Type B pancreatic cell (in vitro differentiated cells): Measurements from ENCODE around the gene BUD23. TPM values are rescaled to one million over a fixed set of nuclear protein-coding genes. Genes with fewer than 3 reads are reported as not detected.
"Not testable (repeated sequence)": the region's sequence is repeated elsewhere in the genome, so short reads cannot be mapped to it uniquely, and the experiment has no call there.

Experiments
- DNase-seq: peaks from one replicate; pipeline ENCODE4 v3.0.0; 2021; ENCODE audit warnings: mixed read lengths; ENCODE audit not compliant: unreplicated experiment; ENCODE audit errors: extremely low spot score
- H3K27ac Mint-ChIP-seq: 2 replicates; pipeline ENCODE4 v1.8.0; 2021; ENCODE audit warnings: mild to moderate bottlenecking, mixed read lengths
- H3K27me3 Mint-ChIP-seq: 2 replicates; pipeline ENCODE4 v1.8.0; 2021; ENCODE audit warnings: mixed read lengths
- H3K36me3 Mint-ChIP-seq: 2 replicates; pipeline ENCODE4 v1.8.0; 2021; ENCODE audit warnings: mixed read lengths
- H3K4me1 Mint-ChIP-seq: one replicate; pipeline ENCODE4 v1.8.0; 2021; ENCODE audit warnings: mixed read lengths; ENCODE audit not compliant: unreplicated experiment
- H3K4me3 Mint-ChIP-seq: 2 replicates; pipeline ENCODE4 v1.8.0; 2021; ENCODE audit warnings: mild to moderate bottlenecking, mixed read lengths
- H3K9me3 Mint-ChIP-seq: 2 replicates; pipeline ENCODE4 v1.8.0; 2021; ENCODE audit warnings: mixed read lengths
- CTCF ChIP-seq: fragments of 200-600 bp; sonication (generic); conservative IDR thresholded peaks from 2 replicates; pipeline ENCODE4 v1.5.0; 2021; ENCODE audit warnings: antibody characterized with exemption, mild to moderate bottlenecking
- total RNA-seq: library from RNA; stranded (reverse); gene quantifications from 2 replicates; pipeline ENCODE4 v1.2.1, GENCODE V29; 2021; ENCODE audit warnings: low replicate concordance

The BUD23 gene
- total RNA-seq, 1 donor from 2014 or later: 68.4 TPM

GRCh38 chr7:73671322-73671661, 12.1 kb upstream of the BUD23 start:
- TF ChIP-seq CTCF: no peak
- no peaks in the 10 kb centered on the region for H3K9me3 Mint-ChIP-seq
- DNase-seq: no peak
- no peak overlapping the region for H3K4me3 Mint-ChIP-seq
- no peak overlapping the region for H3K27ac Mint-ChIP-seq
- H3K36me3 Mint-ChIP-seq: peaks cover 6% of the 10 kb centered on the region
- H3K27me3 Mint-ChIP-seq: no peaks in the 10 kb centered on the region
- peaks cover 16% of the 10 kb centered on the region for H3K4me1 Mint-ChIP-seq

- peaks cover 16% of the 10 kb centered on the region for H3K4me1 Mint-ChIP-seq
- H3K27me3 Mint-ChIP-seq: no peaks in the 10 kb centered on the region
- no peak overlapping the region for H3K27ac Mint-ChIP-seq
- peak overlapping the region; percentile 62 for H3K4me3 Mint-ChIP-seq
- no peak for TF ChIP-seq CTCF
- H3K36me3 Mint-ChIP-seq: peaks cover 6% of the 10 kb centered on the region
- no peaks in the 10 kb centered on the region for H3K9me3 Mint-ChIP-seq
- DNase-seq: no peak
Measured at GRCh38 chr7:73671857-73672445, 11.4 kb upstream of the BUD23 start.

DNA sequence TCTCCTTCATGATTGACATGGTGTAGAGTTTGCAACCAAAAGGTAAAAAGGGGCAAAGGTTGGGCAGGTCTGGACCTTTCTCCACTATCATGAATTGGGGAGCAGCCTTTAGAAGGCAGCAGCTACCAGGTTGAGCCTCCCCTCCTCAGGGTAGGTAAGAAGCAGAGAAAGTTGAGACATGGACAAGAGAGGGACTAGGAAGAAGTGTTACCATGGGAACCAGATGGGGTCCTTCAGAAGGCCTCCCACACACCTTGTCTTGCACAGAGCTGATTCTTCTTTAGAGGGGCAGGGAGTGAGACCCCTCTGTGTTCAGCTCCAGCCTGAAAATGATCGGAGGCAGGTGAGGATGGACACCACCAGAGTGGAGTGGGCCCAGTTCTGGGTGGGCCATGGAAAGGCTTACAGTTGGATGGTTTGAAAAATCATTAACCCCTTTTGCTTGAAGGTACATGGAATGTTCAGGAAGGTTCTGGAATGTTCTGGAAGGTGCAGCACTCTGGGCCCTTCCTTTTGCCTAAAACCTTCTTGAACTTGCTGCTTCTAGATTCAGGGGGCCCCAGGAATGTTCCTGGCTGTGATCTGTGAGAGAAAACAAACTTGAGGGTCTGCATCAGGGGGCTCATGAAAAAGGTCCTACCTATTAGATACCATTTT, 8.8 kb upstream of the BUD23 start:
- H3K9me3 Mint-ChIP-seq: no peaks in the 10 kb centered on the region
- no peak overlapping the region for H3K27ac Mint-ChIP-seq
- no peak for DNase-seq
- no peak for TF ChIP-seq CTCF
- peaks cover 17% of the 10 kb centered on the region for H3K36me3 Mint-ChIP-seq
- H3K27me3 Mint-ChIP-seq: no peaks in the 10 kb centered on the region
- H3K4me1 Mint-ChIP-seq: peaks cover 9% of the 10 kb centered on the region
- H3K4me3 Mint-ChIP-seq: no peak overlapping the region

DNA sequence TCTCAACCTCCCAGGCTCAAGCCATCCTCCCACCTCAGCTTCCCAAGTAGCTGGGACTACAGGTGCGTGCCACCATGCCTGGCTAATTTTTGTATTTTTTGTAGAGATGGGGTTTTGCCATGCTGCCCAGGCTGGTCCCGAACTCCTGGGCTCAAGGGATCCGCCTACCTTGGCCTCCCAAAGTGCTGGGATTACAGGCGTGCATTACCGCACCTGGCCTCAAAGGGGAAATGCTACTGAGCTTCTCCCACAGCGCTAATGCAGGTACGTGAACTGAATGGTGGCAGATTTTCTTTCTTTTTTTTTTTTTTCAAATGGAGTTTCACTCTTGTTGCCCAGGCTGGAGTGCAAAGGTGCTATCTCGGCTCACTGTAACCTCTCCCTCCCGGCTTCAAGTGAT, 7.3 kb upstream of the BUD23 start:
- peak; percentile 31 for TF ChIP-seq CTCF
- not testable (repeated sequence) for H3K9me3 Mint-ChIP-seq, H3K27ac Mint-ChIP-seq, H3K4me3 Mint-ChIP-seq, H3K27me3 Mint-ChIP-seq, DNase-seq
- Mint-ChIP-seq H3K4me1 (peaks cover 12% of the 10 kb centered on the region), H3K36me3 (peaks cover 20% of the 10 kb centered on the region)

- Mint-ChIP-seq H3K4me1 (peaks cover 17% of the 10 kb centered on the region), H3K9me3 (no peaks in the 10 kb centered on the region), H3K36me3 (peaks cover 15% of the 10 kb centered on the region), H3K27ac (no peak overlapping the region), H3K4me3 (peak overlapping the region; percentile 61), H3K27me3 (no peaks in the 10 kb centered on the region)
- TF ChIP-seq CTCF: no peak
- DNase-seq: no peak
Measured at GRCh38 chr7:73678862-73679261, 4.5 kb upstream of the BUD23 start.
